LNCaP clone FGC (cell line): ENCODE data around the gene EFNA3.

Experiments used
- DNase-seq: peaks from one replicate; pipeline ENCODE4 v3.0.0-alpha.2; 2011; ENCODE audit warnings: low read depth
- H3K4me3 ChIP-seq: 2 replicates; pipeline ENCODE4 v1.5.1; 2011; ENCODE audit warnings: mild to moderate bottlenecking, low read depth, low read length, control low read depth
- TF ChIP-seq, protein P1 (sequence below): IDR thresholded peaks from 2 replicates; pipeline ENCODE4 v1.5.1; 2012; ENCODE audit warnings: mild to moderate bottlenecking; ENCODE audit not compliant: control insufficient read depth, insufficient read depth; ENCODE audit errors: extremely low read depth

Gene EFNA3

DNA sequence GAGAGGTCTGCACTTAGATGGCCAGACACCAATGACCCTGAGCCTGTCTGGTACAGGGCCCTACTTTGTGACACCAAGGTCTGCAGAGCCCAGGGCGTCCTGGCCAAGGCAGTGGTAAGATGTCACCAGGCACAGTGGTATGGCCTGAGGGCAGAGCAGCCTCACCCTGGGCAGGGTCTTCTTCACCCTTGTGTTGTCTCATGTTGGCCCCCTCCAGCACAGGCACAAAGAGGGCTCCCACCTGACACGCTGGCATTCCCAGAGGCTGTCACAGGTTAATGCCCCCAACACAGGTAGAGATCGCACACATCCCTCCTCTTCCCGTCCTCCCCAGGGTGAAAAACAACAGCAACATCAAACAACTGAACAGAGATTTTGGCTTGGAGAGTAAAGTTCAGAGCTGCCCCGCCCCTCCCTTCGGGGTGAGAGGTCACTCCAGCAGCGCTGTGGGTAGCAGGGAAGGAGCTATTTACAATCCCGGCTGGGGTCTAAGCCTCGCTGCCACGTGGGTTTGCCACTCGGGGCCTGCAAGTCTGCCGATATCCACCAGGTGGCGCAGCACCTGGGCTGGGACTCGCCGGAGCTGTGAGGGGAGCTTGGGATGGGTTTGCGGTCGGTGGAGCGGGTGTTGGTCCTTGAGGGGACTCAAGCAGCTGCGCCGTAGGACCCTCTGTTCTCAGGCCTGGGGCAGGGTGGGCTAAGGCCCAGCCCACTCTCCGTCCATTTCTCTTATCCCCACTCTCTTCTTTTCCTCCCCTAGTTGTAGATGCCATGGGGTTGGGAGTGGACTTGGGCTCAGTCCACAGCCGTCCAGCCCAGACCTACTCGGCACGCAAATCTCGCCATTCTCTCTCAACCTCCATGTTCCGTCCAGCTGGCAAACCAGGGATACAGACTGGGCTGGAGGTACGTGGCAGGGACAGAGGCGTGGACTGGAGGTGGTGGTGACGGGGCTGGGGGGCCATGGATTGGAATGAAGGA is 12.7 kb downstream of the EFNA3 start:
- H3K4me3 ChIP-seq, result no peak overlapping the region
- no peak for DNase-seq
- TF ChIP-seq, protein P1, sequence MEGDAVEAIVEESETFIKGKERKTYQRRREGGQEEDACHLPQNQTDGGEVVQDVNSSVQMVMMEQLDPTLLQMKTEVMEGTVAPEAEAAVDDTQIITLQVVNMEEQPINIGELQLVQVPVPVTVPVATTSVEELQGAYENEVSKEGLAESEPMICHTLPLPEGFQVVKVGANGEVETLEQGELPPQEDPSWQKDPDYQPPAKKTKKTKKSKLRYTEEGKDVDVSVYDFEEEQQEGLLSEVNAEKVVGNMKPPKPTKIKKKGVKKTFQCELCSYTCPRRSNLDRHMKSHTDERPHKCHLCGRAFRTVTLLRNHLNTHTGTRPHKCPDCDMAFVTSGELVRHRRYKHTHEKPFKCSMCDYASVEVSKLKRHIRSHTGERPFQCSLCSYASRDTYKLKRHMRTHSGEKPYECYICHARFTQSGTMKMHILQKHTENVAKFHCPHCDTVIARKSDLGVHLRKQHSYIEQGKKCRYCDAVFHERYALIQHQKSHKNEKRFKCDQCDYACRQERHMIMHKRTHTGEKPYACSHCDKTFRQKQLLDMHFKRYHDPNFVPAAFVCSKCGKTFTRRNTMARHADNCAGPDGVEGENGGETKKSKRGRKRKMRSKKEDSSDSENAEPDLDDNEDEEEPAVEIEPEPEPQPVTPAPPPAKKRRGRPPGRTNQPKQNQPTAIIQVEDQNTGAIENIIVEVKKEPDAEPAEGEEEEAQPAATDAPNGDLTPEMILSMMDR, result peak; percentile 97

DNA sequence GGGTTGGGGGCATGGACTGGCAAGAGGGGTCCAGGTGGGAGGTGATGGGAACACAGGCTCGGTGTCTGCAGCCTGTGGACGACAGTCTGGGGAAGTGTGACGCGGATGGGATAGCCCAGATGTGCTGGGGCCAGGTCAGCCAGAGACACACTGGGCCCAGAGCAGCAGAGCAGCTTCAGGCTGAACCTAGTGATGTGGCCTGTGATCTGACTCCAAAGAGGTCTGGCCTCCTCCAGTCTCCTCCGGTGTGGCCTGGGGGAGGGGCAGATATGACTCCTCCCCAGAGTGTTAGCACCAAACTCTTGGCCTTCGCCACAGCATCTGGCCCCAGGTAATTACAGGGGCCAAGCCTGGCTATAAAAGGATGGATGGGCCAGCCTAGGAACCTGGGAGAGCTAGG is 13.5 kb downstream of the EFNA3 start:
- TF ChIP-seq, protein P1, result no peak
- no peak for DNase-seq
- no peak overlapping the region for H3K4me3 ChIP-seq

DNA sequence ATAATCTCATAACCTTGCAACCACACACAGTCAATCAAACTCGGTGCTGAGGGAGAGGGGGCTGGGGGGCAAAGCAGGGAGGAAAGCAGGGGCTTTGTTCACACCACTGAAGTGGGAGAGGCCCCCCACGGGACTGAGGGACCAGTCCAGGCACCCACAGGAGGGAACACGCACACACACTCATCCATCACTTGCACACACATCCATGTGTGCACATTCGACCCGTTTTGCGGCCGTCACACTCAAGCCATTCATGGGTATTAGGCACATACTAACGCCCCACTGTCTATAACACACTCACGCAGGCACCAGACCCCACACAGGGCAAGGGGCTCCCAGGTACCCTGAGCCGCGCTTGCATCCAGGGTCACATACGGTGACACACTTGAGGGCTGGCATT is 14.0 kb downstream of the EFNA3 start:
- DNase-seq, result no peak
- TF ChIP-seq, protein P1, result no peak
- no peak overlapping the region for H3K4me3 ChIP-seq

DNA sequence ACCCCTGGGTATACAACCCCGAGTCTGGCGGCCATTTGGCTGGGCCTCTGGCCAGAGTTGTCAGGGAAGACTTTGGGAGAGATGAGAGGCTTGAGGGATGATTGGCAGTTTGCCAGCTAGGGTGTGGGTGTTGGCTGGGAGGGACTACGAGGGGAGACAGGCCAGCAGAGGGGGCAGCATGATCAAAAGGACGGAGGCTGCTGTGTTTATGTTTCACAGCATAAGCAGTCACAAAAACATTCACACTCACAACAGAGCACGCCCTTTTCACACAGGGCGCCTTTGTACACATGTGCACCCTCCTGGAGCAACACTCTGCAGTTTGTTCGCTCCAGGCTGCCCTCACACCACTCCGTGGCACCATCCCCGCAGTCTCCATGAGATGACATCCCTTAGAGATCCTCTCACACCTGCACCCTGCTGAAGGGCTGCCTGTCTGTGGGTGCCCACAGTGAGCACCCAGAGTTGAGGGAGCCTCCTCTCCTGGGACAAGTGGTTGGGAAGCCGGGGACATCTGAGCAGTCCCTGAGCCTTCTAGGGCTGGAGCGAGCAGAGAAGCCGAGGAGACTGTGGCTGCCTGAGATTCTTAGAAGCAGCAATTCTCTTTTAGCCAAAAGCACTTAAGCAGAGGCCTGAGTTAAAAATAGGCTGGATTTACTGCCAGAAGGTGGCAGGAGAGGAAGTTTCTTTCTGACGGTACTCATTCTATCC is 15.4 kb downstream of the EFNA3 start:
- no peak overlapping the region for H3K4me3 ChIP-seq
- TF ChIP-seq, protein P1, result peak; percentile 65
- no peak for DNase-seq

DNA sequence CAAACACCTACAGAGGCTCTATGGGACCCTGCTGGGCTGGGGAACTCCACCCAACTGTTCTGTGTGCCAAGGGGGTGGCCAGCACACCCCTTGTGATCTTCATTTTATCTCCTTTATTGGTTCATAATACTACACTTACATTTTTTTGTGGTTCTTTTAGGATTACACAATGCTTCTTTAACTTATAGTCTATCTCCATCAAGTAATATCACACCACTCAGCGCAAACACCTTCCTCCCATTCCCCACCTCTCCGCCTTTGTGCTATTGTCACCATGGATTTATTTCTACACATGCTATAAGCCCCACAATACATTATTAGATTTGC is 15.9 kb downstream of the EFNA3 start:
- TF ChIP-seq, protein P1, result no peak
- DNase-seq, result no peak
- no peak overlapping the region for H3K4me3 ChIP-seq

DNA sequence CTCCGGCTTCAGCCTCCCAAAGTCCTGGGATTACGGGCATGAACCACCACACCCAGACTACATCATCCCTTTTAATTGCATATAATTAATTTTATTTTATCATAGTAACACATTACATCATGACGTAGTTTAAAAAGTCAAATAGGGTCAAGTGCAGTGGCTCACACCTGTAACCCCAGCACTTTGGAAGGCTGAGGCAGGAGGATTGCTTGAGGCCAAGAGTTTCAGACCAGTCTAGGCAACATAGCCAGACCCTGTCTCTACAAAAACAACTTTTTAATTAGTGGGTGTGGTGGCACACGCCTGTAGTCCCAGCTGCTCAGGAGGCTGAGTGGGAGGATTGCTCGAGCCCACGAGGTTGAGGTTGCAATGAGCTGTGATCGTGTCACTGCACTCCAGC is 20.7 kb downstream of the EFNA3 start:
- DNase-seq, result no peak
- TF ChIP-seq, protein P1, result no peak
- no peak overlapping the region for H3K4me3 ChIP-seq

DNA sequence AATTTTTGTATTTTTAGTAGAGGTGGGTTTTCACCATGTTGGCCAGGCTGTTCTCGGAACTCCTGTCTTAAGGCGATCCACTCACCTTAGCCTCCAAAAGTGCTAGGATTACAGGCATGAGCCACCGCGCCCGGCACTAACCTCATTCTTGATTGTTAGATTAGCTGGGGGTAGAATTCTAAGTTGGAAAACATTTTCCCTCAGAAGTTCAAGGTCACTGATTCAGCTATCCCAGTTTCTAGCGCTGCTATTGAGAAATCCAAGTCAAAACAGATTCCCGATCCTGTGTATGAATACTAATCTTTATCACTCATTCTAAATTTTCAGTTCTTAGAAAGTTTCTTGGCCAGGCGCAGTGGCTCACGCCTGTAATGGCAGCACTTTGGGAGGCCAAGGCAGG is 24.7 kb downstream of the EFNA3 start:
- DNase-seq, result no peak
- TF ChIP-seq, protein P1, result no peak
- no peak overlapping the region for H3K4me3 ChIP-seq
